Activated CD8-positive, alpha-beta memory T cell treated with anti-CD3 and anti-CD28 coated beads, Interleukin-2, amount 50 U/mL, for 1 hour (primary cell): ENCODE data around the gene UBE2I.
"Not testable (repeated sequence)": the region's sequence is repeated elsewhere in the genome, so short reads cannot be mapped to it uniquely, and the experiment has no call there.

Experiments used
- DNase-seq: peaks from one replicate; pipeline ENCODE4 v3.0.0-alpha.2; 2020; ENCODE audit errors: extremely low read depth

The UBE2I gene

GRCh38 chr16:1313721-1314369 lies 4.4 kb downstream of the UBE2I start:
- no peak for DNase-seq

- no peak for DNase-seq
Observed at GRCh38 chr16:1314399-1315068, 5.1 kb downstream of the UBE2I start.

- no peak for DNase-seq
Observed at GRCh38 chr16:1315081-1316032, 5.9 kb downstream of the UBE2I start.

- no peak for DNase-seq
Observed at GRCh38 chr16:1316033-1316405, 6.6 kb downstream of the UBE2I start.

- no peak for DNase-seq
Observed at GRCh38 chr16:1317479-1318267, 8.2 kb downstream of the UBE2I start.

- no peak for DNase-seq
Observed at GRCh38 chr16:1318268-1318545, 8.8 kb downstream of the UBE2I start.

GRCh38 chr16:1319041-1319440 lies 9.6 kb downstream of the UBE2I start:
- DNase-seq: no peak

- no peak for DNase-seq
Observed at GRCh38 chr16:1320097-1320496, 10.7 kb downstream of the UBE2I start.

- no peak for DNase-seq
Observed at GRCh38 chr16:1320658-1321240, 11.3 kb downstream of the UBE2I start.

- DNase-seq: no peak
Observed at GRCh38 chr16:1322407-1322806, 13.0 kb downstream of the UBE2I start.

- DNase-seq: no peak
Observed at GRCh38 chr16:1323296-1324239, 14.1 kb downstream of the UBE2I start.

- no peak for DNase-seq
Observed at GRCh38 chr16:1324286-1324826, 14.9 kb downstream of the UBE2I start.

- no peak for DNase-seq
Observed at GRCh38 chr16:1325261-1325660, 15.8 kb downstream of the UBE2I start.

GRCh38 chr16:1325673-1326371 lies 16.4 kb downstream of the UBE2I start:
- no peak for DNase-seq

GRCh38 chr16:1326391-1326790 lies 17.0 kb downstream of the UBE2I start:
- DNase-seq: no peak

GRCh38 chr16:1326946-1327618 lies 17.6 kb downstream of the UBE2I start:
- DNase-seq: no peak

GRCh38 chr16:1327619-1327947 lies 18.1 kb downstream of the UBE2I start:
- no peak for DNase-seq

- not testable (repeated sequence) for DNase-seq
Observed at GRCh38 chr16:1328136-1328535, 18.7 kb downstream of the UBE2I start.

GRCh38 chr16:1328961-1329360 lies 19.5 kb downstream of the UBE2I start:
- DNase-seq: not testable (repeated sequence)
